Hepatocyte (in vitro differentiated cells): Measurements from ENCODE around the gene TMEM35B.

Experiments
- CTCF ChIP-seq: fragments of 200-600 bp; sonication (generic); IDR thresholded peaks from 2 replicates; pipeline ENCODE4 v1.5.1; 2016; ENCODE audit warnings: antibody characterized with exemption, mild to moderate bottlenecking; ENCODE audit not compliant: poor library complexity
- EZH2 ChIP-seq: fragments of 200-600 bp; sonication (generic); IDR thresholded peaks from 2 replicates; pipeline ENCODE4 v1.6.1; 2016; ENCODE audit warnings: antibody characterized with exemption, mild to moderate bottlenecking, borderline replicate concordance
- EZH2phosphoT487 ChIP-seq: fragments of 200-600 bp; sonication (generic); IDR thresholded peaks from one replicate; pipeline ENCODE4 v1.6.1; 2018; ENCODE audit warnings: antibody characterized with exemption, mild to moderate bottlenecking, low read depth, moderate library complexity; ENCODE audit not compliant: unreplicated experiment, severe bottlenecking

GRCh38 chr1:35030756-35031446, 45.8 kb upstream of the TMEM35B start:
- TF ChIP-seq CTCF (no peak), EZH2phosphoT487 (no peak), EZH2 (no peak)
